GM12875 (cell line): Measurements from ENCODE around the gene SIAH1.
"Not testable (repeated sequence)": the region's sequence is repeated elsewhere in the genome, so short reads cannot be mapped to it uniquely, and the experiment has no call there.

ENCODE experiments used
- H3K4me3 ChIP-seq: one replicate; pipeline ENCODE4 v1.5.1; 2011; ENCODE audit warnings: low read depth, low read length, control low read depth
- TF ChIP-seq, protein P1 (sequence below): IDR thresholded peaks from 2 replicates; pipeline ENCODE4 v1.5.1; 2011; ENCODE audit warnings: low read depth, mild to moderate bottlenecking, control low read depth, inconsistent platforms, low read length, moderate library complexity, borderline replicate concordance; ENCODE audit not compliant: insufficient read depth

SIAH1 gene

GRCh38 chr16:48361540-48362144 lies 23.6 kb downstream of the SIAH1 start:
- H3K4me3 ChIP-seq = no peak overlapping the region
- TF ChIP-seq, protein P1, sequence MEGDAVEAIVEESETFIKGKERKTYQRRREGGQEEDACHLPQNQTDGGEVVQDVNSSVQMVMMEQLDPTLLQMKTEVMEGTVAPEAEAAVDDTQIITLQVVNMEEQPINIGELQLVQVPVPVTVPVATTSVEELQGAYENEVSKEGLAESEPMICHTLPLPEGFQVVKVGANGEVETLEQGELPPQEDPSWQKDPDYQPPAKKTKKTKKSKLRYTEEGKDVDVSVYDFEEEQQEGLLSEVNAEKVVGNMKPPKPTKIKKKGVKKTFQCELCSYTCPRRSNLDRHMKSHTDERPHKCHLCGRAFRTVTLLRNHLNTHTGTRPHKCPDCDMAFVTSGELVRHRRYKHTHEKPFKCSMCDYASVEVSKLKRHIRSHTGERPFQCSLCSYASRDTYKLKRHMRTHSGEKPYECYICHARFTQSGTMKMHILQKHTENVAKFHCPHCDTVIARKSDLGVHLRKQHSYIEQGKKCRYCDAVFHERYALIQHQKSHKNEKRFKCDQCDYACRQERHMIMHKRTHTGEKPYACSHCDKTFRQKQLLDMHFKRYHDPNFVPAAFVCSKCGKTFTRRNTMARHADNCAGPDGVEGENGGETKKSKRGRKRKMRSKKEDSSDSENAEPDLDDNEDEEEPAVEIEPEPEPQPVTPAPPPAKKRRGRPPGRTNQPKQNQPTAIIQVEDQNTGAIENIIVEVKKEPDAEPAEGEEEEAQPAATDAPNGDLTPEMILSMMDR = no peak

DNA sequence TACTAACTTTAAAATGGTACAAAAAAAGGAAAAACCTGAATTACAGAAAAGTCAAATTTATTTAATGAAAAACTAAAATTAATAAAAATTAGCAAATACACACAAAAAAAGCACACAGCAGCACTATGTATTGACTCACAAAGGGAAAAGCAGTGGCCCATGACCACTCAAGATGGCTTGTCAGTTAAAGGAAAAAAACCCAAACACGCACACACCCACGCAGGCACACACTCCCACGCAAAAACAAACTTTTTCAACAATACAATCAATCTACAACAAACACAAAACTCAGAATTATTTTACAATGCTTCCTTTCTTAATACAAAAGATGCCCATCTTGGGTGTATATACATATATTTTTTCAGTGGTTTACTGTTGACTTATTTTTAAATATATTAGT lies 24.2 kb downstream of the SIAH1 start:
- H3K4me3 ChIP-seq = no peak overlapping the region
- TF ChIP-seq, protein P1 = no peak

DNA sequence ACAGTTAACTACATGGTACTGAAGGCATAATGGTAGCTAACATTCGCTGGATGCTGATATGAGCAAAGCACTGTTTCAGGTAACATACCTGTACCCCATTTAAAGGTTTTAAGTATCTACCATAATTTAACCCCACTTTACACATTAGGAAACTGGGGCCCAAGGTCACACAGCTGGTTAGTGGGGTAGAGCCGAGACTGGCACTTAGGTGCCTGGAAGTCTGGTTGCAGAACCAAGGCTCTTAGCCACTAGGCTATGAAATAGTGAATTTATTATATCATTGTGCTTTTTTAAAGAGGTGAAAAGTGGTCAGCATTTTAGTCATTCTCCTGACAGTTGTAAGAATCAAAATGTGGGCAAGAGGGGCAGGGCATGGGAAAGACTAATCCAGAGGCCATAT lies 25.2 kb downstream of the SIAH1 start:
- no peak overlapping the region for H3K4me3 ChIP-seq
- TF ChIP-seq, protein P1 = no peak

DNA sequence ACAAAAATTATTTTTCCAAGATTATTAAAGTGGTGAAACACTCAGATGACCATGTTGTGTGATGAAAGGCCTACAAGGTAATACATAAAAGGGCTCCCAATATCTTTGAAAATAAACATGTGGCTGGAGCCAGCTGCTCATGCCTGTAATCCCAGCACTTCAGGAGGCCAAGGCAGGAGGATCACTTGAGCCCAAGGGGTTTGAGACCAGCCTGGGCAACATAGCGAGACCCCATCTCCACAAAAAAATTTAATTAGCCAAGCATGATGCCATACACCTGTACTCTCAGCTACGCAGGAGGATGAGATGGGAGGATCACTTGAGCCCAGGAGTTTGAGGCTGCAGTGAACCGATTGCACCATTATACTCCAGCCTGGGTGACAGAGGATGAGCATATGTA lies 26.8 kb downstream of the SIAH1 start:
- TF ChIP-seq, protein P1 = no peak
- H3K4me3 ChIP-seq = no peak overlapping the region

DNA sequence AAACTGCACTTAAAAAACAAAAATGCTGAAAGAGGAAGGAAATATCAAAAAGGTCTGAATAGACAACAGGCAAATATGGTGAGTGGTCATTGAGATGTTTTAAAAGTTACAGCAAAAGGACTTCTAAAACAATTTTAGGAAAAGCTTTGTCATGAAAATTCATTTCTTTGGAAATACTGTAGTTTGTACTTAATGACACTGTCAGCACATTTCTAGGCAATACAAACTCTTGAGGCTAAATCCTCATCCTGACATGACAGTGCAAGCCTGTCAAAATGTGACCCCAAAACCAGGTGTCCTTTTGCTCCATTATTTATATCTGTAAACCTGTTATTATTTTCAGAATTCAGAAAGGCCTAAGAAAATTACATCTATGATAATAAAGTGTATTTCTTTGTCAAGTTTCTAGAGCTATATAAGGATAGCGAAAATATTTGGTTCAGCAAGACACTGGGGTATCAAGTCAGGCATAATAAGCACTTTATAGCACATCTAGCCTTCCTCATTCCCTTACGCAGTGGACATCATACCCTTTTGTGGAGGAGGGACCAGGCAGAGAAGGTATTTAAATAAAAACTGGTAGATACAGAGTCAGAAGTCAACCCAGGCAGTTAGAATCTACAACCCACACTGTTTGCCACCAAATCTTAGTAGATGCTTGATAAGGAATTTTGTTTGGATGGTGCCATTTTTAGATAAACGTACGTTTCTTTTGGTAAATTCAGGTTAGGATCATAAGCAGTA lies 28.4 kb downstream of the SIAH1 start:
- H3K4me3 ChIP-seq = no peak overlapping the region

DNA sequence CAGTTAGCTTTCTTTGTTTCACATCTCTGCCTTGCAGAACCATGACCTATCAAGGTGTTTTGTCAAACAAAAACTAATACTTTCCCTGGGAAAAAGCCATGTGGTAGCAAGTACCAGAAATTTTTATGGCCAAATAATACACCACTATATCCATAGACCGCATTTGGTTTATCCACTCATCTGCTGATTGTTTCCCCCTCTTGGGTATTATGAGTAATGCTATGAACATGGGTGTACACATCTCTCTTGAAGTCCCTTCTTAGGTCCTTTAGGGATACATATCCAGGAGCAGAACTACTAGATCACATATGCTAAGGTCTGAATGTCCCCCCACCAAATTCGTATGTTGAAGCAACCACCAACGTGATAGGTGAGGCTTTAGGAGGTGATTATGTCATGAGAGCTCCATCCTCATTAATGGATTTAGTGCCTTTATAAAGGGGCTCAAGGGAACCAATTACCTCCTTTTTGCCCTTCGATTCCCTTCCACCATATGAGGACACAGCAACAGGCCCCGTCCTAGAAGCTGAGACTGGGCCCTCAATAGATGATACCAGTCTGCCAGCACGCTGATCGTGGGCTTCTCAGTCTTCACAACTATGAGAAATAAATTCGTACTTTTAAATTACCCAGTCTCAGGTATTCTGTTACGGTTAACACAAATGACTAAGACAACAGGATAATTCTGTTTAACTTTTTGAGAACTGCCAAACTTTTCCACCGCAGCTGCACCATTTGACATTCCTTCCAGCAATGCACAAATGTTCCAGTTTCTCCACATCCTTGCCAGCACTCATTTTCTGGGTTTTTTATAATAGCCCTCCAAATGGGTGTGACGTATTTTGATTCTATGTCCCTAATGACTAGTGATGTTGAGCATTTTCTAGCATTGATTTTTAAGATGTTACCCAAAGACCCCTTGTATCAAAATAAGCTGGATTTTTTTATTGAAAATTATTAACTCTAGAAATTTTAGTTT lies 30.0 kb downstream of the SIAH1 start:
- TF ChIP-seq, protein P1 = no peak
- H3K4me3 ChIP-seq = no peak overlapping the region

More for the DNA sequence above, 28.4 kb downstream of the SIAH1 start:
- TF ChIP-seq, protein P1 = no peak

GRCh38 chr16:48354385-48354784 lies 30.8 kb downstream of the SIAH1 start:
- not testable (repeated sequence) for H3K4me3 ChIP-seq
